Glomerular visceral epithelial cell (primary cell): ENCODE results near the gene MRGPRE.

Experiments used
- DNase-seq: peaks from one replicate; pipeline ENCODE4 v3.0.0-alpha.2; 2016; ENCODE audit errors: extremely low spot score

Gene MRGPRE

DNA sequence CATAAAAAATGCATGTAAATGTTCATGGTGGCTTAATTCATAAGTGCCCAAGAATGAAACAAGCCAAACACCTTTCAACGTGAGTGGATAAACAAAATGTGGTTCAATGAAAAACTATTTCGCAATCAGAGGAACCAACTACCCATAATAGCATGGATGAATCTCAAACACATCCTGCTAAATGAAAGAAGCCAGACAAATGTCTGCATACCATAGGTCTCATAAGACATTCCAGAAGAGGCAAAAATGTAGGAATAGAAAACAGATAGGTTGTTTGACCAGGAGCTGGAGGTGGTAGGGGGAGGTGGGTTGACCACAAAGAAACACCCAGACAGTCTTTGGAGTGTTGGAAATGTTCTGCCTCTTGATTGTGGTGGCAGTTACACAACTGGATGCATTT is 53.9 kb downstream of the MRGPRE start:
- DNase-seq: no peak

DNA sequence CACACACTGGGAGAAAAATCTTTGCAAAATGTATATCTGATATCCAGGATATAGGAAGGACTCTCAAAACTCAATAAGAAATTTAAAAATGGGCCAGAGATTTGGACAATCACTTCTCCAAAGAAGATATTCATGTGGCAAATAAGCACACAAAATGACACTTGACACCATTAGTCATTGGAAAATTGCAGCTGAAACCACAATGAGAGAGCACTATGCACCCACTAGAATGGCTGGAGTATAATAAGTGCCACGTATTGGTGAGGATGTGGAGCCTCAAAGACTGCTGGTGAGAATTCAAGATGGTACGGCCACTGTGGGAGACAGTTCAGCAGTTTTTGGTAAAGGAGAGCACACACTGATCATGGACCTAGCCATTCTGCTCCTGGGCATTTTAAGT is 54.3 kb downstream of the MRGPRE start:
- no peak for DNase-seq
